ENCODE data around the gene SLFN5. TPM values are rescaled to one million over a fixed set of nuclear protein-coding genes. Genes with fewer than 3 reads are reported as not detected.

The SLFN5 gene
- polyA plus RNA-seq, 1 of the 3 experiments (the other 2 are of a cell fraction) = 1.4 TPM

DNA sequence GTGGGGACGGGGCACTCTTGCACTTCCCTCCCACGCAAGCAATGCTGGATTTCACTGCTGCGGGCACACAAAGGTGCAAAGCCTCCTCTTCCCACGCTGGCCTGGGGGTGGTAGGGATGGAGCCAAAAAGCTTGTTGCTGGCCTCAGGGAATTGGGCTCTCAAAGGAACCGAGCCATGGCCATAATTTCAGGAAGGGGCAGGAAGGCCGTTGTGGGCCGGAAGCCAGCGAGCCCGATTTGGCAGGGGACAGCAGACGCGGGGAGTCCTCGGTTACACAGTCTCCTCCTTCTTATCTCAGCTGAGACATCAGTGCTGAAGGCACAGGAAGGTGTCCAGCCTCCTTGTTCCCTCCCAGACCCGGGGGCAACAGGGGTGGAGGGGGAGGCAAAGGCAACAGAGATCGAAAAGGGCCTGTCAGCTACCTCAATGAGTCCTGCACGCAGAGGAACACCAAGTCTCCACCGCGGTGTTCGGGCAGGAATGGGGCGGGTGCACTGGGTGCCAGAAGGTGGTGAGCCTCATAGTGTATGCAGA, 71.1 kb downstream of the SLFN5 start (continued):
- TF ChIP-seq ELF1 (IDR thresholded peaks at IDR 0.05) = no peak

DNA sequence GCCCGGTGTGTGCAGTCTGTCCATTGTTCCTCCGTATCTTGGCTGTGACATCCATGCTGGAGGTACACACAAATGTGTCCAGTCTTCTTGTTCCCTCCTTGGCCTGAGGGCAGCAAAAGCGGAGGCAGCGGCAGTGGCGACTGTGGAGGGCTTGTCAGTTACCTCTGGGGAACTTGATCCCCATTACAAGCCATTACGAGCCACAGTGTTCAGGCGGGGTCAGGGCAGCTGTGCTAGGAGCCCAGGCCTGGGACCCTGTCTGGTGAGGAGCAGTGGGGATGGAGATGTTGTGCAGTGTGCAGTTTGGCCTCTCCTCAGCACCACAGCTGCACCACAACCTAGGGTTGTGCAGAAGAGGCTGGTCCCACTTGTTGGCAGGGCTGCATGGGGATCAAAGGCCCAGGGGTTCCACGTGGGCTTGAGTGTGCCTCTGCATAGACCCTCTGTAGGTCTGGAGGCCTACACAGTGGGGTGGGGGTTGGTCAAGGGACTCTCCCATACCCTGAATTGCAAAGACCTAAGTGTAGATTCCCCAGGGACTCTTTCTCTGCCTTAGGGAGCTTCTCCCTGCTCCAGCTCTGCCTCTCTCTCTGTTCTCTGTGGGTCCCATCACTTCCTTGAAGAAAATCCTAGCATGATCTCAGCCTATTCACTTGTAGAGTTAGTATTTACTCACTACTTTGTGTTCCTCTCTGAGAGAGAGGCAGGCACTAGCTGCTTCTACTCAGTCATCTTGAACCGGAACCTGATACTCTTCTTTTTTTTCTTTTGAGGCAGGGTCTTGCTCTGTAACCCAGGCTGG, 71.7 kb downstream of the SLFN5 start:
- no peak overlapping the region for H3K27ac ChIP-seq (ENCODE audit: low read depth in 2 of 2, low read length in 1 of 2)
- H3K4me2 ChIP-seq = peak overlapping the region; percentile 53; the same call in 1 of the 2 replicates
- H3K36me3 ChIP-seq (replicated peaks in 1 of 2; ENCODE audit: control insufficient read depth in 1 of 2, insufficient read depth in 2 of 2, low read length in 1 of 2) = no peaks in the 10 kb centered on the region
- H3F3A ChIP-seq (replicated peaks; ENCODE audit: insufficient read depth) = no peaks in the 10 kb centered on the region
- peaks cover 0 to 3% of the 10 kb centered on the region in 2 experiments; a peak in 1 of 4 replicates for H3K4me1 ChIP-seq (ENCODE audit: control insufficient read depth in 1 of 2, insufficient read depth in 2 of 2, low read depth in 1 of 2, low read length in 1 of 2)
- peak; percentile 2 for DNase-seq
- H3K79me2 ChIP-seq (ENCODE audit: insufficient read depth) = no peaks in the 10 kb centered on the region
- no peaks in the 10 kb centered on the region for H3K9me3 ChIP-seq
- H2AFZ ChIP-seq (ENCODE audit: low read depth) = no peak overlapping the region
- TF ChIP-seq RXRA (IDR thresholded peaks at IDR 0.05; ENCODE audit: borderline replicate concordance, low read depth) = no peak
- no peak overlapping the region for H3K9ac ChIP-seq
- no peaks in the 10 kb centered on the region for H3K9me2 ChIP-seq
- 57% methylated on average over 8 of the region's 9 CpGs for WGBS (ENCODE audit: low lambda C conversion rate)
- CTCF ChIA-PET = interaction anchor here (0.9 to 7.2 kb wide), 4 partner anchors 11 to 222 kb away, joined by 3 to 118 read pairs (median 4); partner anchors contain the start of gene SLFN12L
- no peaks in the 10 kb centered on the region for H4K20me1 ChIP-seq (ENCODE audit: insufficient read depth)
- POLR2A ChIA-PET = no interaction called here
- H3K27me3 ChIP-seq (ENCODE audit: insufficient read depth) = 0 out of 2 replicates have a peak, but pooled peaks cover 6% of the 10 kb centered on the region
- no peak overlapping the region for H3K4me3 ChIP-seq (ENCODE audit: low read depth in 2 of 2, low read length in 1 of 2)

DNA sequence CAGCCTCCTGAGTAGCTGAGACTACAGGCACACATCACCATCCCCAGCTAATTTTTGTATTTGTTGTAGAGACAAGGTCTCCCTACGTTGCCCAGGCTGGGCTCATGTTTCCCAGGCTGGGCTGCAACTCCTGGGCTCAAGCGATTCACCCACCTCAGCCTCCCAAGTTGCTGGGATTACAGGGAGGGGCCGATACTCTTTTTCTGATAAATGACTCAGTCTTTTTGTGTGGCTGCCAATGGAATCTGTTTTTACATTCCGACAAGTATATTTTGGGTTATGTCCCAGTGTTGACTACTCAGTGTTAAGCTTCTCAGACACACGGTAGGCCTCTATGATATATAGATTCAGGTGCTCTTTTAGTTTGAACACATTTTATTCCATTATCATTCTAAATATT, 72.4 kb downstream of the SLFN5 start:
- no peaks in the 10 kb centered on the region for H3K79me2 ChIP-seq (ENCODE audit: insufficient read depth)
- peaks cover 0 to 3% of the 10 kb centered on the region in 2 experiments; a peak in 1 of 4 replicates for H3K4me1 ChIP-seq (ENCODE audit: control insufficient read depth in 1 of 2, insufficient read depth in 2 of 2, low read depth in 1 of 2, low read length in 1 of 2)
- H3K4me3 ChIP-seq (ENCODE audit: low read depth in 2 of 2, low read length in 1 of 2) = no peak overlapping the region
- ChIA-PET POLR2A (no interaction called here), CTCF (interaction anchor here (0.9 to 7.2 kb wide), 3 partner anchors 18 to 432 kb away, joined by 3 to 118 read pairs (median 3); partner anchors contain the start of gene SLFN12L)
- no peaks in the 10 kb centered on the region for H4K20me1 ChIP-seq (ENCODE audit: insufficient read depth)
- H2AFZ ChIP-seq (ENCODE audit: low read depth) = no peak overlapping the region
- no peaks in the 10 kb centered on the region for H3K36me3 ChIP-seq (replicated peaks in 1 of 2; ENCODE audit: control insufficient read depth in 1 of 2, insufficient read depth in 2 of 2, low read length in 1 of 2)
- H3K9me2 ChIP-seq = no peaks in the 10 kb centered on the region
- H3K27me3 ChIP-seq (ENCODE audit: insufficient read depth) = 0 out of 2 replicates have a peak, but pooled peaks cover 6% of the 10 kb centered on the region
- H3K27ac ChIP-seq (ENCODE audit: low read depth in 2 of 2, low read length in 1 of 2) = no peak overlapping the region
- H3K4me2 ChIP-seq = peak overlapping the region; percentile 53; the same call in 1 of the 2 replicates
- no peak for DNase-seq
- no peaks in the 10 kb centered on the region for H3K9me3 ChIP-seq
- H3F3A ChIP-seq (replicated peaks; ENCODE audit: insufficient read depth) = no peaks in the 10 kb centered on the region
- WGBS (ENCODE audit: low lambda C conversion rate) = 10% methylated on average over 5 of the region's 5 CpGs
- H3K9ac ChIP-seq = no peak overlapping the region
- TF ChIP-seq RFX5 (IDR thresholded peaks at IDR 0.05; ENCODE audit: low read length) (no peak), NRF1 (IDR thresholded peaks at IDR 0.05; ENCODE audit: low read depth, low read length) (no peak), REST (IDR thresholded peaks at IDR 0.05; ENCODE audit: low read depth, low read length) (no peak), TAF1 (IDR thresholded peaks at IDR 0.05; ENCODE audit: borderline replicate concordance, low read depth, low read length) (no peak), NFIC (IDR thresholded peaks at IDR 0.05; ENCODE audit: borderline replicate concordance) (peak; percentile 69), YY1 (IDR thresholded peaks at IDR 0.05; ENCODE audit: low read depth) (no peak), EZH2phosphoT487 (IDR thresholded peaks at IDR 0.05; ENCODE audit: borderline replicate concordance, low read depth) (no peak), SIN3A (IDR thresholded peaks at IDR 0.05; ENCODE audit: borderline replicate concordance, low read depth, low read length) (no peak), MXI1 (IDR thresholded peaks at IDR 0.05; ENCODE audit: low read depth, low read length) (no peak), USF1 (IDR thresholded peaks at IDR 0.05; ENCODE audit: borderline replicate concordance, low read depth) (no peak), RCOR1 (IDR thresholded peaks at IDR 0.05; ENCODE audit: low read length) (no peak)
- TF ChIP-seq, protein P1, sequence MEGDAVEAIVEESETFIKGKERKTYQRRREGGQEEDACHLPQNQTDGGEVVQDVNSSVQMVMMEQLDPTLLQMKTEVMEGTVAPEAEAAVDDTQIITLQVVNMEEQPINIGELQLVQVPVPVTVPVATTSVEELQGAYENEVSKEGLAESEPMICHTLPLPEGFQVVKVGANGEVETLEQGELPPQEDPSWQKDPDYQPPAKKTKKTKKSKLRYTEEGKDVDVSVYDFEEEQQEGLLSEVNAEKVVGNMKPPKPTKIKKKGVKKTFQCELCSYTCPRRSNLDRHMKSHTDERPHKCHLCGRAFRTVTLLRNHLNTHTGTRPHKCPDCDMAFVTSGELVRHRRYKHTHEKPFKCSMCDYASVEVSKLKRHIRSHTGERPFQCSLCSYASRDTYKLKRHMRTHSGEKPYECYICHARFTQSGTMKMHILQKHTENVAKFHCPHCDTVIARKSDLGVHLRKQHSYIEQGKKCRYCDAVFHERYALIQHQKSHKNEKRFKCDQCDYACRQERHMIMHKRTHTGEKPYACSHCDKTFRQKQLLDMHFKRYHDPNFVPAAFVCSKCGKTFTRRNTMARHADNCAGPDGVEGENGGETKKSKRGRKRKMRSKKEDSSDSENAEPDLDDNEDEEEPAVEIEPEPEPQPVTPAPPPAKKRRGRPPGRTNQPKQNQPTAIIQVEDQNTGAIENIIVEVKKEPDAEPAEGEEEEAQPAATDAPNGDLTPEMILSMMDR (IDR thresholded peaks at IDR 0.05) = no peak
- TF ChIP-seq, protein P2, sequence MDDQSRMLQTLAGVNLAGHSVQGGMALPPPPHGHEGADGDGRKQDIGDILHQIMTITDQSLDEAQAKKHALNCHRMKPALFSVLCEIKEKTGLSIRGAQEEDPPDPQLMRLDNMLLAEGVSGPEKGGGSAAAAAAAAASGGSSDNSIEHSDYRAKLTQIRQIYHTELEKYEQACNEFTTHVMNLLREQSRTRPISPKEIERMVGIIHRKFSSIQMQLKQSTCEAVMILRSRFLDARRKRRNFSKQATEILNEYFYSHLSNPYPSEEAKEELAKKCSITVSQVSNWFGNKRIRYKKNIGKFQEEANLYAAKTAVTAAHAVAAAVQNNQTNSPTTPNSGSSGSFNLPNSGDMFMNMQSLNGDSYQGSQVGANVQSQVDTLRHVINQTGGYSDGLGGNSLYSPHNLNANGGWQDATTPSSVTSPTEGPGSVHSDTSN (IDR thresholded peaks at IDR 0.05) = 0 out of 2 replicates have a peak, but pooled peaks have one; percentile 3
- TF ChIP-seq, protein P3, sequence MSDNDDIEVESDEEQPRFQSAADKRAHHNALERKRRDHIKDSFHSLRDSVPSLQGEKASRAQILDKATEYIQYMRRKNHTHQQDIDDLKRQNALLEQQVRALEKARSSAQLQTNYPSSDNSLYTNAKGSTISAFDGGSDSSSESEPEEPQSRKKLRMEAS (IDR thresholded peaks at IDR 0.05; ENCODE audit: low read depth) = no peak

Measured in SK-N-SH (cell line).